Adrenal gland (tissue), 5 donors: Measurements from ENCODE around the gene ZYG11B.

Experiments used
- POLR2A ChIP-seq, 2 donors: fragments of 450-650 bp; IDR thresholded peaks; one replicate each; pipeline ENCODE4 v1.6.1; 2017; ENCODE audit warnings: antibody characterized with exemption in 2 of 2, mild to moderate bottlenecking in 2 of 2, moderate library complexity in 1 of 2
- TF ChIP-seq, protein P1 (sequence below), 6 experiments: fragments of 450-650 bp in 4 of 6; fragments of 200-600 bp in 2 of 6; sonication (generic) in 1 of 6; IDR thresholded peaks; 1 replicate in 5 of 6; 2 replicates in 1 of 6; pipeline versions ENCODE4 v1.5.1 to v1.8.0; 2016 to 2021; ENCODE audit warnings: antibody characterized with exemption in 6 of 6, mild to moderate bottlenecking in 2 of 6, moderate library complexity in 1 of 6
- donor health status: DM: no; HTN: no; CAD: no.

DNA sequence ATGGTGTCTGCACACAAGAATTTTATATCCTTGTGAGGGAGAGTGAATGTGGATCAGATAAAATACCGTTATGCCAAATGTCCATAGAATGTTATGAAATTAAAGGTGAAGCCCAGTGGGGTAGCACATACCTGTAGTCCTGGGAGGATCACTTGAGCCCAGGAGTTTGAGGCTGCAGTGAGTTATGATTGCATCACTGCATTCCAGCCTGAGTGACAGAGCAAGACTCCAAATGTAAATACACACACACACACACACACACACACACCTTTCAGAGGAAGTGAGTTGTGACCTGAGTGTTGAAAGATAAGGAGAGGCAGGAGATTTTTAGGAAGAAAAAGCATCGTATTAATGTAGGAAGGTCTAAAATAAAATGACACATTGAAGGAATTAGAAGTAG, 88.2 kb downstream of the ZYG11B start:
- TF ChIP-seq, protein P1, sequence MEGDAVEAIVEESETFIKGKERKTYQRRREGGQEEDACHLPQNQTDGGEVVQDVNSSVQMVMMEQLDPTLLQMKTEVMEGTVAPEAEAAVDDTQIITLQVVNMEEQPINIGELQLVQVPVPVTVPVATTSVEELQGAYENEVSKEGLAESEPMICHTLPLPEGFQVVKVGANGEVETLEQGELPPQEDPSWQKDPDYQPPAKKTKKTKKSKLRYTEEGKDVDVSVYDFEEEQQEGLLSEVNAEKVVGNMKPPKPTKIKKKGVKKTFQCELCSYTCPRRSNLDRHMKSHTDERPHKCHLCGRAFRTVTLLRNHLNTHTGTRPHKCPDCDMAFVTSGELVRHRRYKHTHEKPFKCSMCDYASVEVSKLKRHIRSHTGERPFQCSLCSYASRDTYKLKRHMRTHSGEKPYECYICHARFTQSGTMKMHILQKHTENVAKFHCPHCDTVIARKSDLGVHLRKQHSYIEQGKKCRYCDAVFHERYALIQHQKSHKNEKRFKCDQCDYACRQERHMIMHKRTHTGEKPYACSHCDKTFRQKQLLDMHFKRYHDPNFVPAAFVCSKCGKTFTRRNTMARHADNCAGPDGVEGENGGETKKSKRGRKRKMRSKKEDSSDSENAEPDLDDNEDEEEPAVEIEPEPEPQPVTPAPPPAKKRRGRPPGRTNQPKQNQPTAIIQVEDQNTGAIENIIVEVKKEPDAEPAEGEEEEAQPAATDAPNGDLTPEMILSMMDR (IDR thresholded peaks at IDR 0.05): no peak
- no peak for TF ChIP-seq POLR2A (IDR thresholded peaks at IDR 0.05)
